Hepatocyte (in vitro differentiated cells): ENCODE measurements around the gene SIN3A.

ENCODE experiments used
- EZH2 ChIP-seq: fragments of 200-600 bp; sonication (generic); IDR thresholded peaks from 2 replicates; pipeline ENCODE4 v1.6.1; 2016; ENCODE audit warnings: antibody characterized with exemption, mild to moderate bottlenecking, borderline replicate concordance
- EZH2phosphoT487 ChIP-seq: fragments of 200-600 bp; sonication (generic); IDR thresholded peaks from one replicate; pipeline ENCODE4 v1.6.1; 2018; ENCODE audit warnings: antibody characterized with exemption, mild to moderate bottlenecking, low read depth, moderate library complexity; ENCODE audit not compliant: unreplicated experiment, severe bottlenecking
- TF ChIP-seq, protein P1 (sequence below): fragments of 200-600 bp; sonication (generic); IDR thresholded peaks from 2 replicates; pipeline ENCODE4 v1.5.1; 2016; ENCODE audit warnings: antibody characterized with exemption, mild to moderate bottlenecking; ENCODE audit not compliant: poor library complexity

DNA sequence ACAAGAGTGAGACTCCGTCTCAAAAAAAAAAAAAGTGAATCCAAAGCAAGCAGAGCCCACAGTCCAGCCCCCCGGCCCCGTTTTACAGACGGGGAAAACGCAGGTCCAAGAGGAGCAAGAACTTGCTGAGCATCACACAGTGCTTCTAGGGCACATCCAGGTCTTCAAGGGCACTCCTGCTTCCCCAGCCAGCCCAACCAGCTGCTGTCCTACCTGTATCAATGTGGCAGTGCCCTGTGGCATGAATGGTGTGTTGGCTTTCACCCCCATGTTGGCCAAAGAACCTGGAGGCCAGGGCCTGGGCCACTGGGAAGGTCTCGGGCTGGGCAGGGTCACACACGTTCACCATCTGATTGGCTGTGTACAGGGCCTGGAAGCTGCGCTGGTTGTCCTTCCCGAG, 87.7 kb downstream of the SIN3A start:
- TF ChIP-seq, protein P1, sequence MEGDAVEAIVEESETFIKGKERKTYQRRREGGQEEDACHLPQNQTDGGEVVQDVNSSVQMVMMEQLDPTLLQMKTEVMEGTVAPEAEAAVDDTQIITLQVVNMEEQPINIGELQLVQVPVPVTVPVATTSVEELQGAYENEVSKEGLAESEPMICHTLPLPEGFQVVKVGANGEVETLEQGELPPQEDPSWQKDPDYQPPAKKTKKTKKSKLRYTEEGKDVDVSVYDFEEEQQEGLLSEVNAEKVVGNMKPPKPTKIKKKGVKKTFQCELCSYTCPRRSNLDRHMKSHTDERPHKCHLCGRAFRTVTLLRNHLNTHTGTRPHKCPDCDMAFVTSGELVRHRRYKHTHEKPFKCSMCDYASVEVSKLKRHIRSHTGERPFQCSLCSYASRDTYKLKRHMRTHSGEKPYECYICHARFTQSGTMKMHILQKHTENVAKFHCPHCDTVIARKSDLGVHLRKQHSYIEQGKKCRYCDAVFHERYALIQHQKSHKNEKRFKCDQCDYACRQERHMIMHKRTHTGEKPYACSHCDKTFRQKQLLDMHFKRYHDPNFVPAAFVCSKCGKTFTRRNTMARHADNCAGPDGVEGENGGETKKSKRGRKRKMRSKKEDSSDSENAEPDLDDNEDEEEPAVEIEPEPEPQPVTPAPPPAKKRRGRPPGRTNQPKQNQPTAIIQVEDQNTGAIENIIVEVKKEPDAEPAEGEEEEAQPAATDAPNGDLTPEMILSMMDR: no peak
- TF ChIP-seq EZH2 (no peak), EZH2phosphoT487 (no peak)
